ENCODE data around the gene PCDH9.

The PCDH9 gene

DNA sequence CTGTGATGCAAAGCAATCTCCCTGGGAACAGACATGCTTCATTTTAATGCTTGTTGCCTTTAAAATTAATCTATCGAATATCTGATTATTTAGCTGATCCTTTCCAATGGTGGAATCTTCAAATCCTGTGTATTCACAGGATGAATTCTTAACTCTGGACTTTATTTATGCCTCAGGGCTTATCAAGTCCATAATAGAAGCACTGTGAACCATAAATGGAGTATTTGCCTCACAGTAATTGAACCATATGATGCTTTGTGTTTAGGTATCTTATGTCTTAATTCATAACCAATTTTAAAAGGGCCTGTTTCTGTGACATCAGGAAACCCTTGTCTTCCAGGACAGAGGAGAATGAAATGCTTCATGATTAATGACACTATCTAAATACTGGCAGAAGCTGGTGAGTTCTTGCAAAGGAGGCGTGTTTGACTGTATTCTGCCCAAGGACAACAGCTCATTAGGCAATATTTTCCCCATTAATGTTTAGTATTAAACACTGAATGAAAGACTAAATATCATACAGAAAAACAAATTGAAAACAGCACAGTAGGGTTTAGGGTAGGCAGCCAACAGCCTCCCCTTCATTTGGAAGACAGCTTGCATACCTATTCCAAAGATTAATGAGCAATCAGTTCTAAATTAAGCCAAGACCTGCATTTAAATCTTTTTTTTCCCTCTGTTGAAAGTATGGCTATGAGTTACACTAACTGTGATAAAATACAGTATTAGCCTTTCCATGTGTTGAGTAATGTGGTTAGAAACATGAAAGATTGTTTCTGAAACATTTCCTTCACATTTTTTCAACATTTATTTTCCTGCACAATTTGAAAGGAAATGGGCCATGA lies 709.4 kb downstream of the PCDH9 start:
- DNase-seq (ENCODE audit: low read depth), result no peak

DNA sequence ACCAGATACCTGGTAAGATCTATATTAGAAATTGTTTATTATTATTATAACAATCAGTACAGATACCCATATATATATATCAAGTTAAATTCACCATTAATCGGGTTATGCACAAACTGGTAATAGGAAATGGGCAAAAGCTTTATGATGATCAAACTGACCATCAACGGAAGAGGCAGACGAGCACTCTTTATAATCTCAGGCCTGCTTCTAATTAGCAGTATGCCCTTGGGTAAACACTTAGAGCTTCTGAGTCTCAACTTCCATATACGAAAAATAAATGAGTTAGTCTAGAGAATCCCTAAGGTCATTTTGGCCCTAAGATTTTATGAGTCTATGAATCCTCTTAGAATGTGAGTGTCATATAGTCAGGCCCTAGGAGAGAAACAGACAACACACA lies 710.9 kb downstream of the PCDH9 start:
- no peak for DNase-seq (ENCODE audit: low read depth)

DNA sequence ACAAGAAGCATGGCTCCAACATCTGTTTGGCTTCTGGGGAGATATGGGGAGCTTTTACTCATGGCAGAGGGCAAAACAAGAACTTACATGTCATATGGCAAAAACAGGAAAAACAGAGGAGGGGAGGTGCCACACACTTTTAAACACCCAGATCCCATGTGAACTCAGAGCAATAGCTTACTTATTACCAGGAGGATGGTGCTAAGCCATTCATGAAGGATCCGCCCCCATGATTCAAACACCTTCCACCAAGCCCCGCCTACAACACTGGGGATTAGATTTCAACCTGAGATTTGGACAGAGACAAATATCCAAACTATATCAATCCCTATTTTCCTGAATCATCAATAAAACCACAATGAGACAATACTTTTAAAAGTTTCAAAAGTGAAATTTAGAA lies 712.1 kb downstream of the PCDH9 start:
- DNase-seq (ENCODE audit: low read depth), result no peak

DNA sequence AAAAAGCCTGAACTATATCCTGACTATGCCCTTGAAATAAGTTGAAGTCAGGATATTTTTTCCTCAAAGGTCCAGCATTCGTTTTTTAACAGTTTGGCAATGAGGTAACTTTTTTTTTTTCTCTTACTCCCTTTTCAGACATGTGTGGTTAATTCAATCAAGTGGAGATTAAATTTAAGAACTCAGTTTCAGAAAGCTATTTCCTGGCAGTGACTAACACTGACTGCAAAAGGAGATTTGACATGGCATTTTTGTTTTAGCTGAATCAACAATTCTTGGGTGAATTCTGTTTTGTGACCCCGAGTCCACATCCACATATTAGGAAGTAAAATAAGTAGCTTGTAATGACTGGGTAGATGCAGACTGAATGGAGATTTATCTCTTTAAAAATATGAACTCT lies 716.4 kb downstream of the PCDH9 start:
- DNase-seq (ENCODE audit: low read depth), result no peak

DNA sequence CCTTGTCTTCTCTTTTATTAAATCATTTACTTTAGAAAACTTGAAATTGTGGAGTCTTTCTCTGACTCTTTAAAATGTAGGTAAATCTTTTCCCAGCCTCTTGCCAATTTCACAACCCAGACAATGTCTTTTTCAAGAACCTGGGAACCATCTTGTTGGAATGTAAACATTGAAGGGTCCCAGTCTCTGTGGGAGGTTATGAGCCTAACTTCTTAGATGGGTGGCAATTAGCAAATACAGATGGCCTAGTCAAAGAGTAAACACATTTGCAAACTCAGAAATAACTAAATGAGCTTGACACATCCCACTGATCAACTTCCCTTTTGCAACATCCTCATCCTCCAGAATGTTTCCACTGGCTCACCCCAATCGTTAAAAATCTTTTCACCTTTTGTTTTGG lies 721.0 kb downstream of the PCDH9 start:
- no peak for DNase-seq (ENCODE audit: low read depth)

DNA sequence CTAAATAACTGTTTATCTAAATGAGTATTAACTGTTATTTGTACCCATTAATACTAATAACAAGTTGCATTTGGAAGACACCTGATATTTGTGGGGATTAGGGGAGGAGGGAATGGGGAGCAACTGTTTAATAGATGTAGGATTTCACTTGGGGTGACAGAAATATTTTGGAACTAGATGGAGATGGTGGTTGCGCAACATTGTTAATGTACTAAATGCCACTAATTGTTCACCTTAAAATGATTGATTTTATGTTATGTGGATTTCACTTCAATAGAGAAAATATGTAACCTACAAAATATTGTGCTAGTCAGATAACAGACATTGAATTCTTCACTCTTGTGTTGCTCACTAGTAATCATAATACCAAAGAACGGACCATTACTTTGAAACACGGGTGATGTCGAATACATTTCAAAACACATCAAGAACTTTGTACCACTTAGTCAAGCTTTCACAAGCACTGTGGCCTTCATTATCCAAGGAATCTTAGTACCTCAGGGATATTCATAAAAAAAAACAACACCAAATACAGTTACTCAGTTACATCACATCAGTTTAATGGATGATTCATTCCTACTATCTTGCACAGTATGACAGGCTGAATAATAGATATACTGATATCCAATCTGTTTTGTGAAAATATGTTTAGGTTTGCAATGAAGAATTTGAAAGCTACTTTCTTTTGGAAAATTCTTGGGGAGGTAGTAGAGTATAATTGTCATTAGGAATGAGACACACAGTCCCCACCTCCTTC lies 721.8 kb downstream of the PCDH9 start:
- DNase-seq (ENCODE audit: low read depth), result no peak

DNA sequence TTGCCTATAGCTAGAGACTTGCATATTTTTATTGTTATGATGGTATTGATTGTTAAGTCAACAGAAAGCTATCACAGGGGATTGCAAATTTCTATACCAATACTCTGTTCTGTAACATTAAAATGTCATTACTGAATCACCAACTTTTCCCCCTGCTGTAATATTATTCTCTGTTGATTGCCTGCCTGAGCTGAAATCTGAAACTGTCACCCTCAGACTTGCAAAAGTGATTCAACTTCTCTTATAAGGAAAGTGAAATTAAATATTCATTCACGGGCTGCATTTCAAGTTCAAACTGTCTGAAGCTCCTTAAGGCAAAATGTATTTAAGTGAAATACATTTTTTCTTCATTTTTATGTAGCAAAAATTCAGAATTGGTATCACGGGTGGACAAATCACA lies 723.2 kb downstream of the PCDH9 start:
- no peak for DNase-seq (ENCODE audit: low read depth)

DNA sequence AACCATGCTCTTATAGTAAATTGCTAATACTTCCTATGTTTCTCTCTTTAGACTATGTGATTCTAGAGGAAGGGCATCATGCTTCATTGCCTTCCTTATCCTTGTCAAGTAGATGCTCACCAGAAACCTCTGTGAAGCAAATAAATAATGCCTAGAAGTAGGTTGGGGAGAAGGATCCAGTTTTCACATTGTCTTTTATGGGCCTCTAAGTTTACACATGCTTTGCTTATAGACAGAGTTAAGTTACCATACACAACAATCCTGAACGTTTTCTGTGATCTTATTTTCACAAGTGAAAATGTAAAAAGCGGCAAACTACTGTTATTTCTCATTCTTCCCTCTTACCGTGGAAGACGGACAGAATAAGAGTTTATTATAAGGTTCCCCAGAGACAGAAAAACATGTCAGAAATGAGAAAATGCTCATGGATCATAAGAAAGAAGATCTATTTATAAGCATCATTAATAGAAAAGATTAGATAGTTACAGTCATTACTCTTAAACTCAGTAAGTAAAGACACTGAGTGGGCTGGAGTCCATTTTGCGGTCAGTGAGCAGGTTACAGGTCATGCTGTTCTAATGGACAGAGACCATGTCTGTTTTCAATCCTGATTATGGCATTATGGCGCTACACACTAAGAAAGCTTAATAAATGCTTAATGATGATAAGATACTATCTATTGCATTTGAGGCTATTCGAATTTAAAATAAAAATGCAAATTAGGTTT lies 723.9 kb downstream of the PCDH9 start:
- no peak for DNase-seq (ENCODE audit: low read depth)

DNA sequence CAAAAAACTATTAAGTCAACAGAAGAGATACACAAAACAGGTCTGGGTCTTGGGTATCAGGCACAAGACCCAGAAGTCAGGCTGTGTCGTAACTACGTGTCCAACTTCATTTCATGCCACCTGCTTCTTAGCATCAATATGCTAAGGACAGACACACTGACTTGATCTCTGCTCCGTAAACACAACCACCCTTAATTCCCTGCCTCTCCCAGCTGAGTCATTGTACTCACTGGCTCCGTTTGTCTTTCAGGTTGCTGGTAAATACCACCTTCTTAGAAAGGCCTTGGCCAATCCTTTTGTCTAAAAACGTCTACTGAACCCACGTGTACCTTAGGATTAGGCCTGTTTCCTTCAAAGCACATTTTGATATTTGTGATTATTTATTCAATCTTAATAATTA lies 726.2 kb downstream of the PCDH9 start:
- DNase-seq (ENCODE audit: low read depth), result no peak

DNA sequence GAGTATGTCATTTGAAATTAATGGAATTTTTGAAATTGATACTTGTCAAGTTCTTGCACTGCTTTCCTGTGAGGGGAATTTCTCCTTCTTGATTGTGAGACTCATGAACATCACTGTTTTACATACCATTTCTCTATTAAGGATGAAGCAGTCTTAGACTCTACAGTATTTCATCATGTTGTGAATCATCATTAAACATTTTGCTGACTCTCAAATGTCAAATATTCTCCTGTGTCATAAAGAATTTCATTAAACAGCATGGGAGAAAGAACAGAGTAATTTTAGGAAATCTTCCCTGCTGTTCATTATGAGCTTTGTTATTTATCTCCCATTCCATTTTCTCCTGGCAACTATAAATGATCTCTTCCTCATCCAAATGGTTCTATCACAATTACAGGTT lies 729.0 kb downstream of the PCDH9 start:
- no peak for DNase-seq (ENCODE audit: low read depth)

DNA sequence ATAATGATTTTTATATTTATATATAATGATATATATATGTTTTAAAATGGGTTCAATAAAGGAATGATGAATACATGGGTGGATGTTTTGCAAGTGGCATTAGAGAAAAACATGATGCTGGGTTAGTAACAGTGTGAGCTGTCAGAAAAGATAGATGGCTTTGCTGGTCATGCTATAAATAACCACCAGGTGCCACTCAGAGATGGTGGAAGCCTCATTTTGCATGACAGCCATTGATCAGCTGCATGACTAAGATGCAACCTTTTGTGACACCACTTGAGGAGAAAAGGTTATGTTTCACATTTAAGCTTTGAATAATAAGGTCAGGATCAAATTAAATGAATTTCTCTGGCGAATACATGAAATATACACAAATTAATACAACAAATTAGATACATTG lies 737.7 kb downstream of the PCDH9 start:
- no peak for DNase-seq (ENCODE audit: low read depth)

DNA sequence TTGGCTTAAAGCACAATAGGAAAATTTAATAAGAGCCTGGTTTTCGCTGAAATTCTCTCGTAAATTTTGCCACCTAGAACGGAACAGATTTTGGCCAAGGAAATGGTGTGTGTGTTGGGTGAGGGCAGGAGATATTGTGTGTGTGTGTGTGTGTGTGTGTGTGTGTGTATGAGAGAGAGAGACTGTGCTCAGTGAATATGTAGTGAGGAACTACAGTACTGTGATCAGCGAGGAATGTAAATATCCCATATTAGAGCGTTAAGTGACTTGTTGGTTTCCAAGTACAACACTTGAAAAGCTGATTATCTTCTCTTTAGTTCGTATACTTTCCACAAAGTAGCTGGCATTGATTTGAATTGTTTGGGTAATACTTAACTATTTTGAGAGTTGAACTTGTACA lies 738.9 kb downstream of the PCDH9 start:
- no peak for DNase-seq (ENCODE audit: low read depth)

DNA sequence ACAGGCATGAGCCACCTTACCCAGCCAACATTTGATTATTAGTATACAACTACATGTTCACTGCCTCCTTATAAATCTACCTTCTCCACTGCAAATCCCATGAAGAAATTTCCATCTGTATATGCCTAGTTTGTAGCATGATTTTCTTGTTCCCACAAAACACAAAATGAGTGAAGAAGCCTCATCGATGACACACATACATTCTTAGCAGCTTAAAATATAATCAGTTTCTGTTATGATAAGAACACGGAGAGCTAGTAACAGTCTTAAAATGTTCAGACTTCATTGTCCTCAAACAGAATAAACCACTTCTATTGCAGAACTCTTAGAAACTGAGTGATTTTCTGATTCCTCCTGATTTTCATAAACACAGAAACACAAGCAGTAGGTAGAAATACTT lies 740.5 kb downstream of the PCDH9 start:
- no peak for DNase-seq (ENCODE audit: low read depth)

DNA sequence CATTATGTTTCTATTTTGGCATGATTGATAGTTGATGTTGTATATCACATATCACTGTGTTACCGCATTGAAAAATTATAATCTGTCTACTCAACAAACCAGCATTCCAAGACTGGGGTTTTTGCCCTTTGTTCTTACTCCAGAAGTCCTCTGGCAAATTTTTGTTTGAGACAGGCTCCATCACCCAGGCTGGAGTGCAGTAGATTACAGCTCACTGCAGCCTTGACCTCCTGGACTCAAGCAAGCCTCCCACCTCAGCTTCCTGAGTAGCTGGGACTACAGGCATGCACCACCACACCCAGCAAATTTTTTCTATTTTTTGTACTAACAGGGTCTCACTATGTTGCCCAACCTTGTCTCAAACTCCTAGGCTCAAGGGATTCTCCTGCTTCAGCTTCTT lies 741.0 kb downstream of the PCDH9 start:
- no peak for DNase-seq (ENCODE audit: low read depth)

DNA sequence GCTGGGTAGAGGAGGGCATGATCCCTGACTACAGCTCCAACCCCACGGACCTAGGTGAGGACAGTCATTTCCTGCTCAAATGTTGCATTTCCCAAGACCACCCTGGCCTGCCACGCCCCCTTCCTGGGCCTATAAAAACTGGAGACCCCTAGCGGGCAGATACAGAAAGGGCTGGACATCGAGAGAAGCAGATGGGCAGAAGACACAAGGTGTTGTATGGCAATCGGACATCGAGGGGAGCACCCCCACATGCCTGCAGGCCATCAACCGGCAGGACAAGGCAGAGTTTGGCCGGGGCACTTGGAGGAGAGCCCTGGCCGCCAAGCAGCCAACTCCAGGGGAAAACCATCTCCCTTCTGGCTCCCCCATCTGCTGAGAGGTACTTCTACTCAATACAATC lies 746.4 kb downstream of the PCDH9 start:
- no peak for DNase-seq (ENCODE audit: low read depth)

DNA sequence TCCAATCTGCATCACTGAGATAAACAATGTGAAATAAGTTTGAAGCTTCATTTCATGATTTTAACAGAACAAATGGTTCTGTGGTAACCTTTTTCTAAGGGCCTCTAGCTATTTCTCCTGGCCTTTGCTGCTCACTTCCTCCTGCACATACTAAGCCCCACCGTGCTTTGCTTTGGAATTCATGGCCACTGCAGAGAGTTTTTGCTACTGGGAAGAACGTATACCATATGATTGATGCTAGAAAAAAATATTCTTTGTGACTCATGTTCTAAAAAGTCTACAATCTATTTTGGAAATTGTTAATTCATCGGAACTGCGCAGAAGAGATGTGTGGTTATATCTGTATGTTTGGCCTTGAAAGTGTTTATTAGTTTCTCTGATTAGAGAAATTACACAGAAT lies 747.3 kb downstream of the PCDH9 start:
- DNase-seq (ENCODE audit: low read depth), result no peak

DNA sequence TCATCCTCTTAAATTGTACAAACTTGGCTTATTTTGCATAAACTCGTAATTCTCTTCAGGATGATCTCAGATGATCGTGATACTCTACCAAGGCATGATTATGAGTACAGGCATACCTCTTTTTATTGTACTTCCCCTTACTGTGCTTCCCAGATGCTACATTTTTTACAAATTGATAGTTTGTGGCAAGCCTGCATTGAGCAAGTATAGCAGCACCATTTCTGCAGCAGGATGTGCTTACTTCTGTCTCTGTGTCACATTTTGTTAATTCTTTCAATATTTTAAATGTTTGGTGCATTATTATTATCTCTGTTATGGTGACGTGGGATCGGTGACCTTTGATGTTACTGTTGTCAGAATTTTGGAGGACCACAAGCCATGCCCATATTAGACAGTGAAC lies 752.3 kb downstream of the PCDH9 start:
- no peak for DNase-seq (ENCODE audit: low read depth)

DNA sequence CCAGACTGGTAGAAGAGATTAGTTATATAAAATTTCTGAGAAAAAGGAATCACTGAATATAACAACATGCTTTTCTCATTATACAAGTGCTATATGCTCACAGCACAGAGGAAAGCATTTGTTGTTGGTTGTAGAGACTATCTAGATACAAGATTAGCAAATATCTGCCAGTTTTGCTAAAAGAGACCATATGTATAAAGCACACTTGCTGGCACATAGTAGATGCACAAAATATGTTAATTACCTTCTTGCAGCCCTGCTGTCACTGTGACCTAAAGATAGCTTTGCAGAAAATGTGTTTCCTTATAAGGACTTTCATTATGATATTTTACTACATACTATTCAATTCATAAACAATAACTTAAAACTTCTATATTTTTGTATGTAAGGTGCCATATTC lies 755.1 kb downstream of the PCDH9 start:
- DNase-seq (ENCODE audit: low read depth), result no peak

DNA sequence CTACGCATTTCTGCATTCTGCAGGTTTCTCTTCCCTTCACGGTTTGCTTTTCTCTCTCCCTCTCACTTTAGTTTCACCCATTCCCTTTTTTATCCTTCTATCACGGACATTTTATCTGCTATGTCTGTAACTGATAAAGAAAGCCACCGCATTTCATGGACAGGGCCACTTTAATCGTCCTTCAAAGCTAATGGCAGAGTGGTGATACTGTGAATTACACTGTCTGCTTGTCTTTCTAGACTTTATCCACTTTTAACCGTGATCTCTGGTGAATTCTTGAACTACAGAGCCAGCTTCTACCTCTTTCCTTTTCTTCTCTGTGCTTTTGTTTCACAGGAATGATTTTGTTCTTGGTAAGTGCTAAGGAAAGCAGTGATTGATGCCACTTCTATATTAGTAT lies 760.4 kb downstream of the PCDH9 start:
- no peak for DNase-seq (ENCODE audit: low read depth)

DNA sequence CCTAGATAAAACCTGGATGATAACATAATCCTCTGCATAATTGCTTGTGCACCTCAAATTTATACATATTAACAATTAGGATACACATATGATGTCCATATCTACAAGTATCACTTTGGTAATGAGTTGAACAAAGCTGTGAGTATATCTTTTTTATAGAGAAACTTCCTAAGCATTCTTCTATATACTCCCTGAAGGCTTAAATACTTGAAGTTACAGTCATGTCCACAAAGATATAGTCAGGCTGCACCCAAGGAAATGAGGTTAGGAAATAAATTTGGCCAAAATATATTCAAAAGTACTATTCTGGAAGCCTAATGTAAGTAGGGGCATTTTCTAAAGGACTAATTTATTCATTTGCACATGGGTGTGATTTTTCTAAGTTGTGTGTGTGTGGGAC lies 761.5 kb downstream of the PCDH9 start:
- DNase-seq (ENCODE audit: low read depth), result no peak

DNA sequence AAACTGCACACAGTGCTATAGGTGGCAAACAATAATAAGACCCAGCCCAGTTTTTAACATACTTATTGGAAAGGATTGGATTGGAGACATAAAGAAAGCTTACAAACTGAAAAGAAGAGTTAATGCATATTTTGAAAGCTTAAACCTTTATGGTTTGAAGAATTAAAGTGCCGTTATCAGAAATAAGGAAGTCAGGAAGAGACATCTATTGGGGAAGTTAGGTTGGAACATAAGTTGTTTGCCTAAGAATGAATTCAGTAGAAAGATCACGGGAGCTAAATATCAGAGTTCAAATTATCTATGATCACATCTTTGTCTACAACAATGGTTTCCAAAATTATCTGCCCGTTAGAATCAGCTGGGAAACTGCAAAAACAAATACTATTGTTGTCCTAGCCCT lies 767.9 kb downstream of the PCDH9 start:
- no peak for DNase-seq (ENCODE audit: low read depth)

DNA sequence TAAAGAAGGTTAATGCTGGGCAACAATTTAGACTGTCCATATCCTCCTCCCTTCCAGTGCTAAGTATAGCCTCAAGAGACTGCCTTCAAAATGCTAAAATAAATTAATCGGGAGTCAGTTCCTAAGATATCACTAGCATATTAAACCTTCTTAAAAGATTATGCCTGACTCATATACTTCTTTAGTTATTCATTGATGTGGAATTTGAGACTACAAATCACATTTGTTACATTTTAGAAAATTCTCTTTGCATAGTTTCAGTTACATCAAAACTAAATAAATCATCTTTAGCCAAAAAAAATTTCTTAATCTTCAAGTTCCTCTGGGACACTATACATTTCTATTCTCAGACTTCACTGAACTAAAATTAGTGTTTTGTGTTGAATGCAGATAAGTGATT lies 769.1 kb downstream of the PCDH9 start:
- DNase-seq (ENCODE audit: low read depth), result no peak

DNA sequence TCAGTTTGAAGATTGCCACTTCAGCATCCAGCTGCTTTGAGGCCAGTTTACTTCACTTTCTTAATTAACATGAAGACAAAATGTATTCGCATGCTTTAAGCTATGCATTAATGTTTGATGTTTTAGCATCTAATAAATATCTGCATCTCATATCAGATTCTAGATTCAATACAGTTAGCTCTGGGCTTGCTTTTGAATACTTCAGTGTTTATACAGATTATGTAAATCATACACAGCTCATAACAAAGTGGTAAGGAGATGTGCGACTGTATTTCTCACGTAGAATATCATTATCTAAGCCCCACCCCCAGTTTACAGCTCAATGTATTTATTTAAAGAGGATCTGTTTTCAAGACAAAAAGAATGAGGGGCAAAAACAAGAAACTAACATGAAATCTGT lies 770.5 kb downstream of the PCDH9 start:
- no peak for DNase-seq (ENCODE audit: low read depth)

All from stimulated activated CD8-positive, alpha-beta memory T cell treated with anti-CD3 and anti-CD28 coated beads, Interleukin-15, amount 100 ng/mL, for 24 hours (primary cell).